Calu3 (cell line): Measurements from ENCODE around the gene COMMD1. TPM values are rescaled to one million over a fixed set of nuclear protein-coding genes. Genes with fewer than 3 reads are reported as not detected.
"Not testable (repeated sequence)": the region's sequence is repeated elsewhere in the genome, so short reads cannot be mapped to it uniquely, and the experiment has no call there.

Experiments
- BruUV-seq: library from RNA; stranded (reverse); fragments of 400-500 nt; replicated peaks from 2 replicates; lab custom pipeline; 2021; lab: Mats Ljungman, UMichigan
- CTCF ChIA-PET: fragments of 300-600 bp; sonication (Branson Sonifier 250); formaldehyde crosslinking; loops from one replicate; lab custom pipeline; 2022; ENCODE audit warnings: antibody characterized with exemption; lab: Charles Lee
- DNase-seq: peaks from one replicate; pipeline ENCODE4 v3.0.0; 2022
- H3K27ac Mint-ChIP-seq: one replicate; pipeline ENCODE4 v1.8.0; 2022; ENCODE audit warnings: mixed read lengths; ENCODE audit not compliant: unreplicated experiment
- H3K27me3 Mint-ChIP-seq: one replicate; pipeline ENCODE4 v1.8.0; 2022; ENCODE audit warnings: mixed read lengths; ENCODE audit not compliant: unreplicated experiment
- H3K36me3 Mint-ChIP-seq: one replicate; pipeline ENCODE4 v1.8.0; 2022; ENCODE audit warnings: mild to moderate bottlenecking, moderate library complexity, mixed read lengths; ENCODE audit not compliant: insufficient read depth, unreplicated experiment
- H3K4me1 Mint-ChIP-seq: one replicate; pipeline ENCODE4 v1.8.0; 2022; ENCODE audit warnings: mild to moderate bottlenecking, low read depth, mixed read lengths; ENCODE audit not compliant: unreplicated experiment
- H3K4me3 Mint-ChIP-seq: one replicate; pipeline ENCODE4 v1.8.0; 2022; ENCODE audit warnings: mild to moderate bottlenecking, low read depth, moderate library complexity, mixed read lengths; ENCODE audit not compliant: unreplicated experiment
- H3K9me3 Mint-ChIP-seq: one replicate; pipeline ENCODE4 v1.8.0; 2022; ENCODE audit warnings: low read depth, mixed read lengths; ENCODE audit not compliant: unreplicated experiment
- CTCF ChIP-seq: fragments of 200-600 bp; IDR thresholded peaks from one replicate; pipeline ENCODE4 v1.8.0; 2022; ENCODE audit warnings: antibody characterized with exemption; ENCODE audit not compliant: unreplicated experiment
- intact Hi-C: fragments of 100-400 bp; cut with micrococcal nuclease; formaldehyde crosslinking; loops from one replicate; pipeline ENCODE4 v1.10.0; 2022; ENCODE audit not compliant: unreplicated experiment
- total RNA-seq: library from RNA; stranded (reverse); gene quantifications from 2 replicates; pipeline ENCODE4 v1.2.3, GENCODE V29; 2022

COMMD1 gene
- total RNA-seq, 1 experiment from 2014 or later = 19.4 TPM

- no peak for DNase-seq
- Mint-ChIP-seq H3K36me3 (no peaks in the 10 kb centered on the region), H3K9me3 (no peaks in the 10 kb centered on the region), H3K4me3 (no peak overlapping the region), H3K27ac (no peak overlapping the region), H3K4me1 (peaks cover 6% of the 10 kb centered on the region), H3K27me3 (no peaks in the 10 kb centered on the region)
- no TSS peak for BruUV-seq
- intact Hi-C loops = no loop called here
- CTCF ChIA-PET = no interaction called here
- no peak for TF ChIP-seq CTCF
Measured at GRCh38 chr2:62156861-62157496, 251.5 kb downstream of the COMMD1 start.

- no peaks in the 10 kb centered on the region for H3K4me1 Mint-ChIP-seq
- H3K36me3 Mint-ChIP-seq = no peaks in the 10 kb centered on the region
- H3K4me3 Mint-ChIP-seq = no peak overlapping the region
- H3K27ac Mint-ChIP-seq = no peak overlapping the region
- BruUV-seq = no TSS peak
- no peaks in the 10 kb centered on the region for H3K9me3 Mint-ChIP-seq
- intact Hi-C loops = no loop called here
- H3K27me3 Mint-ChIP-seq = no peaks in the 10 kb centered on the region
- DNase-seq = no peak
- CTCF ChIA-PET = no interaction called here
- TF ChIP-seq CTCF = no peak
Measured at GRCh38 chr2:62158444-62159121, 253.1 kb downstream of the COMMD1 start.

GRCh38 chr2:62160691-62161090 lies 255.2 kb downstream of the COMMD1 start:
- H3K27ac Mint-ChIP-seq, H3K4me1 Mint-ChIP-seq, BruUV-seq, H3K36me3 Mint-ChIP-seq, H3K4me3 Mint-ChIP-seq, intact Hi-C loops, H3K9me3 Mint-ChIP-seq, H3K27me3 Mint-ChIP-seq, DNase-seq: not testable (repeated sequence)
- CTCF ChIA-PET = interaction anchor here (0.7 kb wide), 1 partner anchor 58 kb away, joined by 5 read pairs; no protein-coding TSS in a partner anchor

- Mint-ChIP-seq H3K27me3 (no peaks in the 10 kb centered on the region), H3K4me3 (no peak overlapping the region), H3K36me3 (no peaks in the 10 kb centered on the region), H3K4me1 (no peaks in the 10 kb centered on the region), H3K27ac (no peak overlapping the region), H3K9me3 (no peaks in the 10 kb centered on the region)
- CTCF ChIA-PET = interaction anchor here (1.3 kb wide), 1 partner anchor 11 kb away, joined by 3 read pairs; no protein-coding TSS in a partner anchor
- BruUV-seq = no TSS peak
- intact Hi-C loops = no loop called here
- no peak for DNase-seq
- no peak for TF ChIP-seq CTCF
Measured at GRCh38 chr2:62163106-62163831, 257.8 kb downstream of the COMMD1 start.
